Dendritic cell treated with granulocyte-macrophage colony-stimulating factor and Interleukin-4, amounts not matched to agents 40 ng/mL and 50 ng/mL, for 4 days (primary cell): ENCODE data around the gene RCAN1.

Experiments used
- H3K27ac Mint-ChIP-seq: one replicate; pipeline ENCODE4 v1.8.0; 2022; ENCODE audit warnings: mild to moderate bottlenecking, mixed read lengths
- H3K27me3 Mint-ChIP-seq: one replicate; pipeline ENCODE4 v1.8.0; 2022; ENCODE audit warnings: mild to moderate bottlenecking, mixed read lengths
- H3K36me3 Mint-ChIP-seq: one replicate; pipeline ENCODE4 v1.8.0; 2022; ENCODE audit warnings: low read depth, mixed read lengths
- H3K4me1 Mint-ChIP-seq: one replicate; pipeline ENCODE4 v1.8.0; 2022; ENCODE audit warnings: low read depth, mixed read lengths
- H3K4me3 Mint-ChIP-seq: one replicate; pipeline ENCODE4 v1.8.0; 2022; ENCODE audit warnings: mild to moderate bottlenecking, moderate library complexity, mixed read lengths
- H3K9me3 Mint-ChIP-seq: one replicate; pipeline ENCODE4 v1.8.0; 2022; ENCODE audit warnings: mixed read lengths
- intact Hi-C: fragments of 100-400 bp; cut with micrococcal nuclease; formaldehyde crosslinking; loops from one replicate; pipeline ENCODE4 v1.15.0; 2022

The RCAN1 gene

GRCh38 chr21:34602061-34602460 is 12.9 kb downstream of the RCAN1 start:
- no peak overlapping the region for H3K4me3 Mint-ChIP-seq
- peaks cover 7% of the 10 kb centered on the region for H3K36me3 Mint-ChIP-seq
- H3K27ac Mint-ChIP-seq, result no peak overlapping the region
- no peaks in the 10 kb centered on the region for H3K27me3 Mint-ChIP-seq
- intact Hi-C loops, result loop anchor here (5.0 kb wide), 1 partner anchor 80 kb away; no protein-coding TSS in a partner anchor
- no peaks in the 10 kb centered on the region for H3K9me3 Mint-ChIP-seq
- H3K4me1 Mint-ChIP-seq, result peaks cover 12% of the 10 kb centered on the region

GRCh38 chr21:34599534-34600101 is 15.3 kb downstream of the RCAN1 start:
- Mint-ChIP-seq H3K27me3 (no peaks in the 10 kb centered on the region), H3K4me1 (peaks cover 6% of the 10 kb centered on the region), H3K36me3 (peaks cover 12% of the 10 kb centered on the region), H3K4me3 (no peak overlapping the region), H3K9me3 (no peaks in the 10 kb centered on the region), H3K27ac (no peak overlapping the region)
- intact Hi-C loops, result loop anchor here (5.0 kb wide), 1 partner anchor 77 kb away; no protein-coding TSS in a partner anchor

- intact Hi-C loops, result no loop called here
- Mint-ChIP-seq H3K36me3 (peaks cover 17% of the 10 kb centered on the region), H3K27ac (no peak overlapping the region), H3K4me1 (peaks cover 6% of the 10 kb centered on the region), H3K9me3 (no peaks in the 10 kb centered on the region), H3K27me3 (no peaks in the 10 kb centered on the region), H3K4me3 (no peak overlapping the region)
Measured at GRCh38 chr21:34598931-34599400, 15.9 kb downstream of the RCAN1 start.

- H3K27ac Mint-ChIP-seq, result no peak overlapping the region
- intact Hi-C loops, result no loop called here
- H3K9me3 Mint-ChIP-seq, result no peaks in the 10 kb centered on the region
- H3K4me1 Mint-ChIP-seq, result peaks cover 20% of the 10 kb centered on the region
- H3K4me3 Mint-ChIP-seq, result no peak overlapping the region
- H3K36me3 Mint-ChIP-seq, result peaks cover 25% of the 10 kb centered on the region
- H3K27me3 Mint-ChIP-seq, result no peaks in the 10 kb centered on the region
Measured at GRCh38 chr21:34597406-34597805, 17.5 kb downstream of the RCAN1 start.

- H3K4me1 Mint-ChIP-seq, result peaks cover 23% of the 10 kb centered on the region
- H3K9me3 Mint-ChIP-seq, result no peaks in the 10 kb centered on the region
- H3K36me3 Mint-ChIP-seq, result peaks cover 25% of the 10 kb centered on the region
- intact Hi-C loops, result no loop called here
- H3K27me3 Mint-ChIP-seq, result no peaks in the 10 kb centered on the region
- H3K27ac Mint-ChIP-seq, result no peak overlapping the region
- H3K4me3 Mint-ChIP-seq, result no peak overlapping the region
Measured at GRCh38 chr21:34596561-34597271, 18.2 kb downstream of the RCAN1 start.

- no peak overlapping the region for H3K4me3 Mint-ChIP-seq
- H3K27me3 Mint-ChIP-seq, result no peaks in the 10 kb centered on the region
- peaks cover 22% of the 10 kb centered on the region for H3K4me1 Mint-ChIP-seq
- H3K9me3 Mint-ChIP-seq, result no peaks in the 10 kb centered on the region
- H3K27ac Mint-ChIP-seq, result no peak overlapping the region
- peaks cover 25% of the 10 kb centered on the region for H3K36me3 Mint-ChIP-seq
- intact Hi-C loops, result no loop called here
Measured at GRCh38 chr21:34595457-34595856, 19.5 kb downstream of the RCAN1 start.

- Mint-ChIP-seq H3K36me3 (peaks cover 25% of the 10 kb centered on the region), H3K9me3 (no peaks in the 10 kb centered on the region), H3K4me3 (no peak overlapping the region), H3K27me3 (no peaks in the 10 kb centered on the region), H3K27ac (no peak overlapping the region), H3K4me1 (peaks cover 17% of the 10 kb centered on the region)
- intact Hi-C loops, result no loop called here
Measured at GRCh38 chr21:34594566-34595234, 20.2 kb downstream of the RCAN1 start.

GRCh38 chr21:34593954-34594531 is 20.9 kb downstream of the RCAN1 start:
- Mint-ChIP-seq H3K36me3 (peaks cover 25% of the 10 kb centered on the region), H3K27me3 (no peaks in the 10 kb centered on the region), H3K27ac (no peak overlapping the region), H3K9me3 (no peaks in the 10 kb centered on the region), H3K4me1 (peaks cover 17% of the 10 kb centered on the region), H3K4me3 (no peak overlapping the region)
- intact Hi-C loops, result no loop called here

GRCh38 chr21:34593423-34593822 is 21.5 kb downstream of the RCAN1 start:
- Mint-ChIP-seq H3K9me3 (no peaks in the 10 kb centered on the region), H3K27ac (no peak overlapping the region), H3K4me1 (peaks cover 17% of the 10 kb centered on the region), H3K4me3 (no peak overlapping the region), H3K36me3 (peaks cover 25% of the 10 kb centered on the region), H3K27me3 (no peaks in the 10 kb centered on the region)
- intact Hi-C loops, result no loop called here

GRCh38 chr21:34592120-34592955 is 22.6 kb downstream of the RCAN1 start:
- Mint-ChIP-seq H3K36me3 (peaks cover 25% of the 10 kb centered on the region), H3K27me3 (no peaks in the 10 kb centered on the region), H3K4me1 (peaks cover 17% of the 10 kb centered on the region), H3K9me3 (no peaks in the 10 kb centered on the region), H3K27ac (no peak overlapping the region), H3K4me3 (no peak overlapping the region)
- intact Hi-C loops, result no loop called here

- H3K36me3 Mint-ChIP-seq, result peaks cover 24% of the 10 kb centered on the region
- peaks cover 17% of the 10 kb centered on the region for H3K4me1 Mint-ChIP-seq
- intact Hi-C loops, result no loop called here
- H3K27ac Mint-ChIP-seq, result no peak overlapping the region
- H3K4me3 Mint-ChIP-seq, result no peak overlapping the region
- no peaks in the 10 kb centered on the region for H3K27me3 Mint-ChIP-seq
- H3K9me3 Mint-ChIP-seq, result no peaks in the 10 kb centered on the region
Measured at GRCh38 chr21:34590520-34590919, 24.4 kb downstream of the RCAN1 start.

GRCh38 chr21:34589511-34590282 is 25.2 kb downstream of the RCAN1 start:
- Mint-ChIP-seq H3K27ac (no peak overlapping the region), H3K4me1 (peaks cover 17% of the 10 kb centered on the region), H3K36me3 (peaks cover 22% of the 10 kb centered on the region), H3K9me3 (no peaks in the 10 kb centered on the region), H3K4me3 (no peak overlapping the region), H3K27me3 (no peaks in the 10 kb centered on the region)
- intact Hi-C loops, result no loop called here
